ENCODE data around the gene HOMER1.

HOMER1 gene

DNA sequence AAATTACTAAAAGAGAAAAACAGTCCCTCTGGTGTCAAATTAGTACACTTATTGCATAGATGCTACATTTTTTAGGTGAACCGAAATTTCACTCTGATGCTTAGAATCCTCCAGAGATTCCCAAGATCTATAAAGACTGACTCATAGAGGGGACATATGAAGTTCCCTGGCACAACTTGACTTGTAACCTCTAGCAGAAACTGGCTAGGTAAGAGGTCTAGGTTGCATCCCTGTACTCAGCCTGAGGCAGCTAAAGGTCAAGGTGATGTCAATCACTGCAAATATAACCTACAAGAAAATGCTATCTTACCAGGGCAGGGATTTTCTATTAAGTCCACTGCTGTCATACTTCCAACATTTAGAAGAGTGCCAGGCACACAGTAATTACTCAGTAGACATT, 24.2 kb downstream of the HOMER1 start:
- no peak for DNase-seq (ENCODE audit: low spot score)

GRCh38 chr5:79488775-79489174, 25.2 kb downstream of the HOMER1 start:
- DNase-seq (ENCODE audit: low spot score): no peak

DNA sequence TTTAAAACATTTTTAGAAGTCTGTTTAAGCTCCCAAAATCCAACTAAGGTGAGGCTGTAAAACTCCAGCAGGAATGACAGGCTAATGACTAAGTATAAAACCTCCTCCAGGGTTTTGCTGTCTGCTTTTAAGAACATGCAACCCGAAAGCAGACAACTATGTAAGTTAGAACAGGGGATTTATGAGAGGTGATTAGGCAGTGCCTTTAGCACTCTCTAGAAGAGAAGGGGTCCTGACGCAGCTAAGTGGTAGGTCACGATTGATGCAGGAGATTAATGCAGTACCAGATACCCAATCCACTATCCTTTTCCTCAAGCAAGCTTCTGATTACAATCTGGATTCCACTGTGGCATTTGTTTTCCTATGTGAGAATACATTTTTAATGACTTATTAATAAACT, 25.9 kb downstream of the HOMER1 start:
- no peak for DNase-seq (ENCODE audit: low spot score)

DNA sequence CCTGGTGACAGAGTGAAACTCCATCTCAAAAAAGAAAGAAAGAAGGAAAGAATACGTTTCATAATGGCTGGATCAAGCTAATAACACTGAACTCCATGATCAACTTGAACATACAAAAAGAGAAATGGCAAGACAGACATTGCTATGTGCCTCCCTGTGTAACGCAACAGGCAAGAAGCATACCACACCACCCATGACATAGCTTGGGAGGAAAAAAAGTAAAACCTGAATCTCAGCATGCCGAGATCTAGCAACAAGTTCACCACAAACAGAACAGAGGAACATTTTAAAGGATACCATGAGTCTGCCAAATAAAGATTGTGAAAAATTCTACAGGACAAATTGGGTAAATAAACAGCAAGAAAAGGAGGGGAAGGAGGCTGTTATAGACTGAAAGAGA, 26.7 kb downstream of the HOMER1 start:
- DNase-seq (ENCODE audit: low spot score): no peak

GRCh38 chr5:79486116-79486515, 27.8 kb downstream of the HOMER1 start:
- DNase-seq (ENCODE audit: low spot score): no peak

DNA sequence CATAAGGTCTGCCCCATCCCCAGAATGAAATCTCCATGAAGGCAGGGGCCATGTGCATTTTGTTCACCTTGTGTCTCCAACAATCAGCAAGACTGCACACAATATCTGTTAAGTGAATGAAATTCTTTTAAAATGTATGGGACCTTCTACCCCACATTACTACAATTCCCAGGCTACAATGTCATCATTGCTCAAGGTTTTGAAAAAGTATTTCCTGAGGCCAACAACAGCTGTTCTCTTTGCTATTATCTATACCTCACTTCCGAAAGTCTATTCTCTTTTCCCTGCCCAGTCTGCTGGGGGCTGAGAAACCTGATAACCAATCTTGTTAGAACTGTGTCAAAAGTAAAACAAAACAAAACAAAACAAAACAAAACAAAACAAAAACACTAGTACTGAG, 29.2 kb downstream of the HOMER1 start:
- no peak for DNase-seq (ENCODE audit: low spot score)

- DNase-seq (ENCODE audit: low spot score): no peak
Observed at GRCh38 chr5:79481574-79481973, 32.4 kb downstream of the HOMER1 start.

- no peak for DNase-seq (ENCODE audit: low spot score)
Observed at GRCh38 chr5:79480991-79481390, 32.9 kb downstream of the HOMER1 start.

DNA sequence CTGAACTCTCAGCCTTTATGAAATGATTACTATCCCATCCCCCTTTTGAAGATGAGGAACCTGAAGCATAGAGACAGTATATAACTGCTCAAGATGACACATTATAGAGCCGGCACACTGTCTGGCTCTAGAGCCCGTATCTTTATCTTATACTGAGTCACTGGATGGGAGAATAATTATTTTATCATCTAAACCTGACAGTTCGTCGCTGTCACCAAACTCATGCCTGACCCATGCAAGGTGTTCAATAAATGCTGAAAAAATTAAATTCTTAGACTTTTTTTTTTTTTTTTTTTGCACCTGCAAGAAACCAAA, 38.8 kb downstream of the HOMER1 start:
- DNase-seq (ENCODE audit: low spot score): no peak

DNA sequence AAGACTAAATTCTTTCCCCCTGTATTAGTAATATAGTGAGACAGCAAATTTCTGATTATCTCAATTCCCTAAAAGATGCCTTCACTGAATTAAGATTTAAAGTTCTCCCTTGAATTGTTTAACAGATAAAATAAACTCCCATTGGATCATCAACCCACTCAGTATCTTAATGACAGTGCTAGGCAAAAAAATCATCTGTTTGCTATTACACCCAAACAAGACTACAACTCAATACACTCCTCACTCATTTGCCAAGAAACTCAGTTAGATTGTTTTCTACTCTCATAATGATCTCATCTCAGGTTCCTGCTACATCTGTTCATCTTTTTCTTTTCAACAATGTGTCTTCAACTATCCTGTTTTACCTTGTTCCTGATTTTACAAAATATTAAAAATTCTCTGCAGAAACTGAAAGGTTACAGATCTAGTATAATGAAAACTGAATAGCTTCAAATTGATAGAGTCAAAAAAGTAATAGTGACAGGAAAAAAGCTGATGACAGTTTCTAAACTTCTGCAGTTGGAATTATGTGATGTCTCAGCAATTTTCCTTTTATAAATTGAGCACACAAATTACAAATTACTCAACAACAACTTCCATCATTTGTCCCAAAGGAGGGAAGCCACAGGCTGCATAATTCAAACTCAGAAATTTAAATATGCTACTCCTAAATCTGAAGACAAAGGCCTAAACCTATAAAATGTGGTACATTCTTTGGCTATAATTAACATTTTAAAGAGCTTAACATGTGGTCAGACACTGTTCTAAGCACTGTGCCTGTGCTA, 39.4 kb downstream of the HOMER1 start:
- DNase-seq (ENCODE audit: low spot score): no peak

DNA sequence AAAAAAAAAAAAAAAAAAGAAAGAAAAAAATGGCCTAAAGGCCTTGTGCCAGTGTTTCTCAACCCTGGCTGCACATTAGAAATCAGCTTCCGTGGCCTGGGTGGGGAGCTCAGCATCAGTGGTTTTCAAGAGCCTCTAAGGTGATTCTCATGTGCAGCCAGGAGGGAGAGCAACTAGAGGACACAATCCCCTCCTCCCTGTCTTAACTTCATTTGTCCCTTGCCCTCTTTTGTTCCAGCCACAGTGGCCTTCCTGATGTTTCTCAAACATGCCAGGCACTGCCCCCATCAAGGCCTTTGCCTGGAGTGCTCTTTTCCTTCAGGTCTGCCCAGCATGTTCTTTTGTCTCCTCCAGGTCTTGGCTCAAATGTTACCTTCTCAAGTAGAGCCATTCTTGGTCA, 42.4 kb downstream of the HOMER1 start:
- no peak for DNase-seq (ENCODE audit: low spot score)

- peak; percentile 12 for DNase-seq (ENCODE audit: low spot score)
Observed at GRCh38 chr5:79464695-79465332, 49.1 kb downstream of the HOMER1 start.

GRCh38 chr5:79464278-79464677, 49.7 kb downstream of the HOMER1 start:
- DNase-seq (ENCODE audit: low spot score): no peak

DNA sequence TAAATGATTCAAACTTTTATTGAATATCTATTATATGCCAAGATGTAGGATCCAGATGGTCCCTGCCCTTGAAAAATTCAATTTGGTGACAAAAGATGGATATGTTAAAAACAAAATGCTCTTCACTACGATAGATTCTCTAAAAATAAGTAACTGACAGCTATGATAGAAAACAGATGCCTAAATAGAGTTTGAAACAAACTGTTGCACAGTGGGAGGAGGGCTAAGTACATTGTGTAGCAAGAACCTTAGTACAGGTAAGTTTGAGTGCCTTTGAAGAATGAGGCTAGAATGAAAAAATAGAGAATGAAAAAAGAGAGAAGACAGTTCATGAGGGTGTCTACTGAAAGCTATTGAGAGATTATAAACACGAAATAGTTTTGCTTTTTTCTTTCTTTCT, 54.3 kb downstream of the HOMER1 start:
- DNase-seq (ENCODE audit: low spot score): no peak

- DNase-seq (ENCODE audit: low spot score): no peak
Observed at GRCh38 chr5:79456890-79457583, 56.9 kb downstream of the HOMER1 start.

GRCh38 chr5:79456400-79456799, 57.5 kb downstream of the HOMER1 start:
- no peak for DNase-seq (ENCODE audit: low spot score)

DNA sequence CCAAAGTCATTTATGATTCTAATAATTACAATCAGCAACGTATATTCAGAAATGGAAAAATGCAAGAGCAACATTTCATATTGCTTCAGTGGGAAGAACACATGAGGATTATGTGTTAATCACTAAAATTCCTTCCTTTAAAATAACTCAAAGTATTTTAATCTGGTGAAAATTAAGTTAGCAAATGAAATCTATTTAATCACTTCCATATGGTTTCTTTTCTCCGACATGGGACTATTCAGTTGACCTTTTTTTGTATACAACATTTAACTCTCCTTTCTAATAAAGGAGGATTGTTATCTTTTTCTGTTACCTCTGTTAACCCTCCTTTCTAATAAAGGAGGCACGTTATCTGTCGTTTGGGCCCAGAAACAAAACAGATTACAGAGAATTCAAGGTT, 59.9 kb downstream of the HOMER1 start:
- DNase-seq (ENCODE audit: low spot score): no peak

DNA sequence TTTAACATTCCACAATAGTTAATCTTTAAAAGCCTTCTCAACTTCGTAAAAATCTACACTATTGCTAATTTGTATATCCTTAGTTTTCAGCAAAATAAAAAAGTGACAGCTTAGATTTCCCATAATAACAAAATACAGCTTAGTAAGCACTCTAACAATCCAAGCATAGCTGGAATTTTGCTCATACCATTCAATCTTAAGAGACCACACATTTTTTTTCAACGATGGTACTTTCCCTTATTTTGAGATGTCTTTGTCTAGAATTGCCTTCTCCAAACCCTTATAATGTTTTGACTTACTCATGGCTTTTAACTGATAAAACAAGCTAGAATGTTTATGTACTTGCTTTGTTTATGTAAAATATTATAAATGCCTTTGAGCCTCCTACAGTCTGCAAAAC, 65.6 kb downstream of the HOMER1 start:
- no peak for DNase-seq (ENCODE audit: low spot score)

GRCh38 chr5:79436821-79437220, 77.1 kb downstream of the HOMER1 start:
- no peak for DNase-seq (ENCODE audit: low spot score)

DNA sequence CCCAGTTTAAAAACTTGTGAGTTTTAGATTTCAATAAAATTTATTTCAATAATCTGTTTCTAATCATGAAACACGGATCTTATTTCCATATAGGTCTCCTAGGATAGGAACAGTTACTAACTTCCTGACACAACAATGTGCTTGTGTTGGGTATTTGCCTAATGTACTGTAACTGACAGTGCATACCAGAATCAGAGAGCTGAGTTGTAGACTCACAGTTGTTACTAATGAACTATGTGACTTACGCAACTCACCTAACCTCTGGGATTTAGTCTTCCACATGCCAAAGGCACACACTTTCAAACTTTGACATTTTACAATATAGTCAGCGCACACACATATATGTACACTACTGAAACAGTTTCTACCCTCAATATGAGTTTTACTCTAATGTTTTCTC, 77.7 kb downstream of the HOMER1 start:
- peak; percentile 25 for DNase-seq (ENCODE audit: low spot score)

GRCh38 chr5:79430196-79430595, 83.7 kb downstream of the HOMER1 start:
- DNase-seq (ENCODE audit: low spot score): no peak

- no peak for DNase-seq (ENCODE audit: low spot score)
Observed at GRCh38 chr5:79423296-79423695, 90.6 kb downstream of the HOMER1 start.

GRCh38 chr5:79420248-79420647, 93.7 kb downstream of the HOMER1 start:
- no peak for DNase-seq (ENCODE audit: low spot score)

DNA sequence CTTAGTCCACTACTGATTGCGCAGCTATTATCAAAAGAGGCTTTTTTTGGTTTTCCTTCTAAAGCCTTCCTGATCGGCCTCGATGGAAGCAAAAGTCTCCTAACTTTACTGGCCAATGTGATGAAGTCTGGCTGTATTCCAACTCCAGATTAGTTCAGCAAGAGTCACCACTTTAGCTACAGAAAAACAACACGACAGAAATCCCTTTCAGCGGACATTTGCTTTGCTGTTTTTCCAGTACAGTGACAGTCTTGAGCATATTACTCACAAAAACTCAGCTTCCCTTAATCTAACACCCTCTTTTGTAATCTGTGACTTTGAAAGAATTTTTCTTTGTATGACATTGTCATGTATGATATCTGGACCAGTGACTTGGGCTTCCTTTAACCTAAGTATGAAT, 95.7 kb downstream of the HOMER1 start:
- no peak for DNase-seq (ENCODE audit: low spot score)
